GM18502 (cell line): ENCODE measurements around the gene INTS4.
"Not testable (repeated sequence)": the region's sequence is repeated elsewhere in the genome, so short reads cannot be mapped to it uniquely, and the experiment has no call there.

ENCODE experiments used
- ATAC-seq: cut with Tn5 transposase; IDR thresholded peaks from one replicate; pipeline ENCODE4 v1.9.1; 2021; ENCODE audit warnings: mild to moderate bottlenecking; ENCODE audit not compliant: unreplicated experiment, poor library complexity

INTS4 gene

GRCh38 chr11:77959434-77959833 lies 35.0 kb downstream of the INTS4 start:
- no peak for ATAC-seq

- ATAC-seq = not testable (repeated sequence)
Measured at GRCh38 chr11:77958583-77959177, 35.8 kb downstream of the INTS4 start.

GRCh38 chr11:77943296-77943695 lies 51.2 kb downstream of the INTS4 start:
- not testable (repeated sequence) for ATAC-seq

GRCh38 chr11:77942465-77942864 lies 52.0 kb downstream of the INTS4 start:
- not testable (repeated sequence) for ATAC-seq

- not testable (repeated sequence) for ATAC-seq
Measured at GRCh38 chr11:77933596-77933995, 60.9 kb downstream of the INTS4 start.

GRCh38 chr11:77930334-77931208 lies 63.9 kb downstream of the INTS4 start:
- not testable (repeated sequence) for ATAC-seq

- not testable (repeated sequence) for ATAC-seq
Measured at GRCh38 chr11:77917713-77918112, 76.8 kb downstream of the INTS4 start.

- not testable (repeated sequence) for ATAC-seq
Measured at GRCh38 chr11:77914307-77914791, 80.1 kb downstream of the INTS4 start.

GRCh38 chr11:77913608-77914306 lies 80.7 kb downstream of the INTS4 start:
- not testable (repeated sequence) for ATAC-seq

GRCh38 chr11:77910828-77911227 lies 83.6 kb downstream of the INTS4 start:
- ATAC-seq = not testable (repeated sequence)

GRCh38 chr11:77909277-77909676 lies 85.2 kb downstream of the INTS4 start:
- ATAC-seq = no peak

- ATAC-seq = no peak
Measured at GRCh38 chr11:77908835-77909234, 85.6 kb downstream of the INTS4 start.

GRCh38 chr11:77894949-77895348 lies 99.5 kb downstream of the INTS4 start:
- ATAC-seq = not testable (repeated sequence)

- ATAC-seq = not testable (repeated sequence)
Measured at GRCh38 chr11:77891703-77892102, 102.8 kb downstream of the INTS4 start.

GRCh38 chr11:77891256-77891655 lies 103.2 kb downstream of the INTS4 start:
- ATAC-seq = not testable (repeated sequence)

- not testable (repeated sequence) for ATAC-seq
Measured at GRCh38 chr11:77890619-77891056, 103.8 kb downstream of the INTS4 start.

- not testable (repeated sequence) for ATAC-seq
Measured at GRCh38 chr11:77890100-77890614, 104.3 kb downstream of the INTS4 start.

- ATAC-seq = not testable (repeated sequence)
Measured at GRCh38 chr11:77889045-77889444, 105.4 kb downstream of the INTS4 start.

GRCh38 chr11:77886401-77886800 lies 108.1 kb downstream of the INTS4 start:
- ATAC-seq = no peak

GRCh38 chr11:77884829-77885190 lies 109.7 kb downstream of the INTS4 start:
- ATAC-seq = no peak
